GM12878 (cell line): ENCODE measurements around the gene FGF14.

ENCODE experiments used
- MXI1 ChIP-seq: fragments of 150-350 bp; IDR thresholded peaks from 2 replicates; pipeline ENCODE4 v1.6.1; 2011; ENCODE audit warnings: low read depth, mild to moderate bottlenecking, inconsistent platforms, low read length, improper control_type of control experiment
- NBN ChIP-seq: fragments of 450-650 bp; IDR thresholded peaks from 2 replicates; pipeline ENCODE4 v1.6.1; 2016
- NFIC ChIP-seq: IDR thresholded peaks from 2 replicates; pipeline ENCODE4 v1.6.1; 2012; ENCODE audit warnings: low read depth, mild to moderate bottlenecking, inconsistent platforms, low read length, moderate library complexity
- NR2F1 ChIP-seq: fragments of 450-650 bp; conservative IDR thresholded peaks from 2 replicates; pipeline ENCODE4 v1.6.1; 2017; ENCODE audit warnings: mild to moderate bottlenecking
- POLR2AphosphoS5 ChIP-seq: IDR thresholded peaks from 2 replicates; pipeline ENCODE4 v1.6.1; 2011; ENCODE audit warnings: mild to moderate bottlenecking, low read length, inconsistent platforms
- POU2F2 ChIP-seq: IDR thresholded peaks from 3 replicates; pipeline ENCODE4 v1.6.1; 2011; ENCODE audit warnings: low read depth, mild to moderate bottlenecking, low read length, borderline replicate concordance
- RAD21 ChIP-seq: IDR thresholded peaks from 2 replicates; pipeline ENCODE4 v1.6.1; 2011; ENCODE audit warnings: mild to moderate bottlenecking, low read depth, low read length, moderate library complexity; ENCODE audit not compliant: insufficient read depth
- STAT3 ChIP-seq: IDR thresholded peaks from 2 replicates; pipeline ENCODE4 v1.6.1; 2011; ENCODE audit warnings: low read depth, low read length, improper control_type of control experiment
- TCF7 ChIP-seq: IDR thresholded peaks from 2 replicates; pipeline ENCODE4 v1.6.1; 2014; ENCODE audit warnings: antibody characterized with exemption, borderline replicate concordance
- USF2 ChIP-seq: IDR thresholded peaks from 2 replicates; pipeline ENCODE4 v1.6.1; 2011; ENCODE audit warnings: low read depth, low read length, improper control_type of control experiment, borderline replicate concordance

GRCh38 chr13:101837288-101837687 lies 564.6 kb downstream of the FGF14 start:
- TF ChIP-seq NBN (no peak), NR2F1 (no peak), USF2 (no peak), POLR2AphosphoS5 (no peak), STAT3 (no peak), NFIC (no peak), POU2F2 (no peak), TCF7 (no peak), RAD21 (no peak), MXI1 (no peak)
